ENCODE results near the gene AP3D1. TPM values are rescaled to one million over a fixed set of nuclear protein-coding genes. Genes with fewer than 3 reads are reported as not detected.

AP3D1 gene
- total RNA-seq, 1 donor = 121 TPM

DNA sequence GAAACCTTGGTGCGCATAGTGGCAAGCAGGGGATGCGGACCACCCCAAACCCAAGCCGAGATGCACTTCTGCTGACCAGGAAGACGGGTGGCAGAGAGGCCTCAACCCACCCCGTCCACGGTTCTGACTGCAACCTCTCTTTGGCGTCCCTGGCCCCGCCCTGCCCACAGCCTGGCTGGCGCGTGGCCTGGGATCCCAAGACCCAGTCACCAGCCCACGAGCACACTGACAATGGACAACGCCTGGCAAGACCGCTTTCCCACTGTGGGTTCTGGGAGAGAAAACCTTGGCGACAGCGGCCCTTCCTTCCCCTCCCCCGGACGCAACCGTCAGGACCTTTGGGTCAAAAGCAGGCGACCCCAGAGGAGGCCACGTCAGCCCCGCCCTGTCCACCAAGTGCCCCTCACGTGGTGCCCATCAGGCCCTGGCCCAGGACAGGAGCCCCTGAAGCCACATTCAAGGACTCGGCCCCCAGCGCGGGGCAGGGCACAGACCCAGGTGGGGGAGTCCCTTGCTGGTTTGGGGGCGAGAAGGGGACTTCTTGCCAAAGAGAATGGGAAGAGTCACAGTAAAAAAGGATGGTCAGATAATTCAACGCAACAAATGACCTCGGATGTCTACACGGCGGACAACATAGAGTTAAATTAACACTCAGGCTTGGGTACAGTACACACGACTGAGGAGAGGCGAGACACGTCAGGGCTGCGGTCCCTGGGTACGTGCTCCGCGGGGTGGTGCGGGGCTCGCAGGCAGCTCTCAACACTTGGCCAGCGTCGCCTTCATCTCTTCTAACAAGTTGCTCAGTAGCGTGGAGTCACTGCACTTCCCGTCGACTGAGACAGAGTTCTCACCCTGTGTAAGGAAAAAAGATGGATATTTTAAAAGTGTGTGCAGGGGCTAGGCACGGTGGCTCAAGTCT is 49.7 kb downstream of the AP3D1 start:
- no peak overlapping the region for H3K4me3 ChIP-seq (ENCODE audit: insufficient read depth, low read length)
- no peaks in the 10 kb centered on the region for H3K27me3 ChIP-seq (ENCODE audit: insufficient read depth, low read length)
- H3K9me3 ChIP-seq (ENCODE audit: low read depth, low read length) = no peaks in the 10 kb centered on the region
- no peak overlapping the region for H3K27ac ChIP-seq (ENCODE audit: low read depth, low read length)
- H3K4me1 ChIP-seq (ENCODE audit: insufficient read depth, low read length) = peaks cover 4% of the 10 kb centered on the region
- TF ChIP-seq, protein P1, sequence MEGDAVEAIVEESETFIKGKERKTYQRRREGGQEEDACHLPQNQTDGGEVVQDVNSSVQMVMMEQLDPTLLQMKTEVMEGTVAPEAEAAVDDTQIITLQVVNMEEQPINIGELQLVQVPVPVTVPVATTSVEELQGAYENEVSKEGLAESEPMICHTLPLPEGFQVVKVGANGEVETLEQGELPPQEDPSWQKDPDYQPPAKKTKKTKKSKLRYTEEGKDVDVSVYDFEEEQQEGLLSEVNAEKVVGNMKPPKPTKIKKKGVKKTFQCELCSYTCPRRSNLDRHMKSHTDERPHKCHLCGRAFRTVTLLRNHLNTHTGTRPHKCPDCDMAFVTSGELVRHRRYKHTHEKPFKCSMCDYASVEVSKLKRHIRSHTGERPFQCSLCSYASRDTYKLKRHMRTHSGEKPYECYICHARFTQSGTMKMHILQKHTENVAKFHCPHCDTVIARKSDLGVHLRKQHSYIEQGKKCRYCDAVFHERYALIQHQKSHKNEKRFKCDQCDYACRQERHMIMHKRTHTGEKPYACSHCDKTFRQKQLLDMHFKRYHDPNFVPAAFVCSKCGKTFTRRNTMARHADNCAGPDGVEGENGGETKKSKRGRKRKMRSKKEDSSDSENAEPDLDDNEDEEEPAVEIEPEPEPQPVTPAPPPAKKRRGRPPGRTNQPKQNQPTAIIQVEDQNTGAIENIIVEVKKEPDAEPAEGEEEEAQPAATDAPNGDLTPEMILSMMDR (IDR thresholded peaks at IDR 0.05; ENCODE audit: extremely low read depth, low read depth, low read length) = no peak
- peaks cover 54% of the 10 kb centered on the region for H3K79me2 ChIP-seq (ENCODE audit: insufficient read depth, low read length)
- H4K20me1 ChIP-seq (ENCODE audit: insufficient read depth, low read length) = peaks cover 55% of the 10 kb centered on the region
- no peak overlapping the region for H2AFZ ChIP-seq (ENCODE audit: low read length)
- no peak for DNase-seq (ENCODE audit: insufficient read length, low spot score, missing footprints)
- H3K36me3 ChIP-seq (ENCODE audit: insufficient read depth, low read length) = peaks cover 47% of the 10 kb centered on the region
- no peak overlapping the region for H3K4me2 ChIP-seq (ENCODE audit: insufficient read depth, low read length)

DNA sequence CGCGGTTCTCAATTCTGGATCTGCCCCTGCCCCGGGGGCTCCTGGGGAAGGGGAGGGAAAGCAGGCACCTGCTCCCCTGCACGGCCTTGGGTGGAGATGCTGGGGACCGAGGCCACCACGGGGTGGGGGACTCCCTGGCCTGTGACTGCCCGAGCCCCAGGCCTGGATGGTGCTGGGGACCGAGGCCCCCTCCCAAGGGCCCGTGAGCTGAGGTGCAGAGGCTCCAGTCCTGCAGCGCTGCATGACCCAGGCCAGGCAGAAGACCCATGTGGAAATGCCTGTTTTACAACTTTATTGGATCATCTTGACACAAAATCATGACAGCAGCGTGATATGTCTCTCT is 50.7 kb downstream of the AP3D1 start:
- H2AFZ ChIP-seq (ENCODE audit: low read length) = no peak overlapping the region
- peaks cover 51% of the 10 kb centered on the region for H3K79me2 ChIP-seq (ENCODE audit: insufficient read depth, low read length)
- peaks cover 4% of the 10 kb centered on the region for H3K4me1 ChIP-seq (ENCODE audit: insufficient read depth, low read length)
- H3K4me3 ChIP-seq (ENCODE audit: insufficient read depth, low read length) = no peak overlapping the region
- DNase-seq (ENCODE audit: insufficient read length, low spot score, missing footprints) = no peak
- peaks cover 42% of the 10 kb centered on the region for H3K36me3 ChIP-seq (ENCODE audit: insufficient read depth, low read length)
- no peak overlapping the region for H3K4me2 ChIP-seq (ENCODE audit: insufficient read depth, low read length)
- TF ChIP-seq, protein P1 (IDR thresholded peaks at IDR 0.05; ENCODE audit: extremely low read depth, low read depth, low read length) = no peak
- H3K27ac ChIP-seq (ENCODE audit: low read depth, low read length) = no peak overlapping the region
- no peaks in the 10 kb centered on the region for H3K27me3 ChIP-seq (ENCODE audit: insufficient read depth, low read length)
- peaks cover 53% of the 10 kb centered on the region for H4K20me1 ChIP-seq (ENCODE audit: insufficient read depth, low read length)
- H3K9me3 ChIP-seq (ENCODE audit: low read depth, low read length) = no peaks in the 10 kb centered on the region

DNA sequence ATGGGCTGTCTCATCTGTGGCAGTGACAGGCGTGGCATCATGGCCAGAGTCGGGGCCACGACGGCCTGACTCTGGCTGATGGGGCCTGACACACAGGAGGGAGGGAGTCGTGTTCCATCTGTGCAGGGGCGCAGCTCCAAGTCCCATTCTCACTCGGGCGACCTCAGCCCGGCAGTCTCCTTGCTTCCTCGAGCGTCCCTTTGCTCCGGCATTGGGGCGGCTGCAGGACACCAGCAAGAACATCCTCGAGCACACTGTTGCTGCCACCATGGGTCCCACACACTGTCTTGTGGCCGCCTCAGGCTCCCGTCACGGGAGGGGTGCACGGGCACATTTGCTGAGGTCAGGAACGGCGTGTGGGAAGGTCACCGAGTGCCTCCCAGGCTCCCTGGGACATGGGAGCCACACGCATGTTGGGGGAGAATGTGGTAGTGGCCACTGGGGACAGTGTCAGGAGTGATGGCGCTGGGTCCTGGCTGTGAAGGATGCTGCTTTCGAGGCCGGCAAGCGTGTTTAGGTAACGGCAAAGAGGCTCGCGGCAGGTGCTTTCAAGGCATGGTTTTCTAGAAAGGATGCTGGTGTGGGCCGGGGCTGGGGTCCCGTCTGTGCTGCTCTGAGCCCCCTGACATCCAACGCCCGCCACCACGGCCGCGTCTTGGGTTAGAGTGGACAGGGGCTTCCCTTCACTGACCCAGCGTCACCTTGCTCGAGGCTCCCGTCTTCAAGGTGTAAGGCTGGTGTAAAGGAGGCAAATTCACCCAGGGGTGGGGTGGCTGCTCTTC is 51.2 kb downstream of the AP3D1 start:
- peaks cover 53% of the 10 kb centered on the region for H4K20me1 ChIP-seq (ENCODE audit: insufficient read depth, low read length)
- H2AFZ ChIP-seq (ENCODE audit: low read length) = no peak overlapping the region
- no peaks in the 10 kb centered on the region for H3K27me3 ChIP-seq (ENCODE audit: insufficient read depth, low read length)
- H3K4me1 ChIP-seq (ENCODE audit: insufficient read depth, low read length) = peaks cover 6% of the 10 kb centered on the region
- no peak overlapping the region for H3K4me2 ChIP-seq (ENCODE audit: insufficient read depth, low read length)
- H3K9me3 ChIP-seq (ENCODE audit: low read depth, low read length) = no peaks in the 10 kb centered on the region
- H3K4me3 ChIP-seq (ENCODE audit: insufficient read depth, low read length) = no peak overlapping the region
- H3K27ac ChIP-seq (ENCODE audit: low read depth, low read length) = no peak overlapping the region
- DNase-seq (ENCODE audit: insufficient read length, low spot score, missing footprints) = no peak
- peaks cover 36% of the 10 kb centered on the region for H3K36me3 ChIP-seq (ENCODE audit: insufficient read depth, low read length)
- TF ChIP-seq, protein P1 (IDR thresholded peaks at IDR 0.05; ENCODE audit: extremely low read depth, low read depth, low read length) = no peak
- peaks cover 52% of the 10 kb centered on the region for H3K79me2 ChIP-seq (ENCODE audit: insufficient read depth, low read length)

DNA sequence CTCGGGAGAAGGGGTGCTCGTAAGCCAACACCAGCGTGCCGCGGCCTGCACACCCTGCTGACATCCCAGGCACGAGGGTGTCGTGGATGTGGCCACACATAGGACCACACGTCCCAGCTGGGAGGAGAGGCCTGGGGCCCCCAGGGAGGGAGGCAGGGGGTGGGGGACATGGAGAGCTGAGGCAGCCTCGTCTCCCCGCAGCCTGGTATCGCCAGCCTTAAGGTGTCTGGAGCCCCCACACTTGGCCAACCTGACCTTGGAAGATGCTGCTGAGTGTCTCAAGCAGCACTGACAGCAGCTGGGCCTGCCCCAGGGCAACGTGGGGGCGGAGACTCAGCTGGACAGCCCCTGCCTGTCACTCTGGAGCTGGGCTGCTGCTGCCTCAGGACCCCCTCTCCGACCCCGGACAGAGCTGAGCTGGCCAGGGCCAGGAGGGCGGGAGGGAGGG is 52.3 kb downstream of the AP3D1 start:
- H3K27me3 ChIP-seq (ENCODE audit: insufficient read depth, low read length) = no peaks in the 10 kb centered on the region
- peaks cover 32% of the 10 kb centered on the region for H3K36me3 ChIP-seq (ENCODE audit: insufficient read depth, low read length)
- H2AFZ ChIP-seq (ENCODE audit: low read length) = no peak overlapping the region
- peaks cover 48% of the 10 kb centered on the region for H4K20me1 ChIP-seq (ENCODE audit: insufficient read depth, low read length)
- no peak overlapping the region for H3K4me3 ChIP-seq (ENCODE audit: insufficient read depth, low read length)
- no peak overlapping the region for H3K4me2 ChIP-seq (ENCODE audit: insufficient read depth, low read length)
- H3K9me3 ChIP-seq (ENCODE audit: low read depth, low read length) = no peaks in the 10 kb centered on the region
- H3K4me1 ChIP-seq (ENCODE audit: insufficient read depth, low read length) = peaks cover 16% of the 10 kb centered on the region
- H3K27ac ChIP-seq (ENCODE audit: low read depth, low read length) = no peak overlapping the region
- no peak for DNase-seq (ENCODE audit: insufficient read length, low spot score, missing footprints)
- TF ChIP-seq, protein P1 (IDR thresholded peaks at IDR 0.05; ENCODE audit: extremely low read depth, low read depth, low read length) = no peak
- H3K79me2 ChIP-seq (ENCODE audit: insufficient read depth, low read length) = peaks cover 52% of the 10 kb centered on the region
